ENCODE data around the gene SLC25A45. TPM values are rescaled to one million over a fixed set of nuclear protein-coding genes. Genes with fewer than 3 reads are reported as not detected.
A peak's percentile ranks its signal among the peaks of the same experiment; 100 is the strongest.

SLC25A45 gene
- polyA plus RNA-seq, 2 of the 4 experiments (the other 2 are of a cell fraction) = 3.1 to 8.1 TPM

DNA sequence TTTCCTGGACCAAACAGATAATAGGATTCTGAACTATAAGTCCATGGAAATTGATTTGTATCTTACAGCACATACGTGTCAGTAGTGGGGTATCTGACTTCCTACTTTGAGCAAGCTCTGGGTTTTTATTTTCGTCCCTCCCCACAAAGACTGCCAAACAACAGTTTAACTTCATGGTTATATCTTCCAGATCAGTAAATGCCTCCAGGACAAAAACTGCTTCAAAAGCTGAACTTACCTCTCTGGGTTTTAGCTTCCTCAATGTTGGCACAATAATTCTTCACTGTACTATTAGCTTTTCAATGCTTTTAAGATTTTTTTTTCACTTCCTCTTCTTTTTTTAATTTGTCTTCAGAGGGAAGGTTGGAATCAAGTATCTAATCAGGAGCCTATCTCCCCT lies 53.0 kb downstream of the SLC25A45 start:
- Histone ChIP-seq H3K27ac (peak overlapping the region; percentile 23 to 53; a peak in 4 of 6 replicates), H3K4me1 (peaks cover 5% of the 10 kb centered on the region), H3K4me3 (no peak overlapping the region), H3K9me3 (no peaks in the 10 kb centered on the region), H3K4me2 (peak overlapping the region; percentile 45)
- TF ChIP-seq, protein P1, sequence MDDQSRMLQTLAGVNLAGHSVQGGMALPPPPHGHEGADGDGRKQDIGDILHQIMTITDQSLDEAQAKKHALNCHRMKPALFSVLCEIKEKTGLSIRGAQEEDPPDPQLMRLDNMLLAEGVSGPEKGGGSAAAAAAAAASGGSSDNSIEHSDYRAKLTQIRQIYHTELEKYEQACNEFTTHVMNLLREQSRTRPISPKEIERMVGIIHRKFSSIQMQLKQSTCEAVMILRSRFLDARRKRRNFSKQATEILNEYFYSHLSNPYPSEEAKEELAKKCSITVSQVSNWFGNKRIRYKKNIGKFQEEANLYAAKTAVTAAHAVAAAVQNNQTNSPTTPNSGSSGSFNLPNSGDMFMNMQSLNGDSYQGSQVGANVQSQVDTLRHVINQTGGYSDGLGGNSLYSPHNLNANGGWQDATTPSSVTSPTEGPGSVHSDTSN (IDR thresholded peaks at IDR 0.05) = no peak
- TF ChIP-seq EP300 (IDR thresholded peaks at IDR 0.05) (no peak), HOXB13 (CRISPR knock-in tag; IDR thresholded peaks at IDR 0.05; ENCODE audit: low read depth) (no peak), HEYL (CRISPR knock-in tag; IDR thresholded peaks at IDR 0.05) (no peak), CHD2 (IDR thresholded peaks at IDR 0.05; ENCODE audit: low read length, partially characterized antibody) (no peak), GATA3 (IDR thresholded peaks at IDR 0.05; ENCODE audit: borderline replicate concordance) (no peak; the same call in 1 of the 2 replicates), JUN (IDR thresholded peaks at IDR 0.05) (no peak), NR3C1 (IDR thresholded peaks at IDR 0.05) (no peak), TP53 (CRISPR knock-in tag; IDR thresholded peaks at IDR 0.05) (no peak), ZC3H11A (IDR thresholded peaks at IDR 0.05) (no peak), NPAS2 (CRISPR knock-in tag; IDR thresholded peaks at IDR 0.05; ENCODE audit: borderline replicate concordance) (no peak), EHMT2 (IDR thresholded peaks at IDR 0.05; ENCODE audit: low read depth) (no peak)
- TF ChIP-seq, protein P2, sequence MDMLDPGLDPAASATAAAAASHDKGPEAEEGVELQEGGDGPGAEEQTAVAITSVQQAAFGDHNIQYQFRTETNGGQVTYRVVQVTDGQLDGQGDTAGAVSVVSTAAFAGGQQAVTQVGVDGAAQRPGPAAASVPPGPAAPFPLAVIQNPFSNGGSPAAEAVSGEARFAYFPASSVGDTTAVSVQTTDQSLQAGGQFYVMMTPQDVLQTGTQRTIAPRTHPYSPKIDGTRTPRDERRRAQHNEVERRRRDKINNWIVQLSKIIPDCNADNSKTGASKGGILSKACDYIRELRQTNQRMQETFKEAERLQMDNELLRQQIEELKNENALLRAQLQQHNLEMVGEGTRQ (IDR thresholded peaks at IDR 0.05) = no peak
- TF ChIP-seq, protein P3, sequence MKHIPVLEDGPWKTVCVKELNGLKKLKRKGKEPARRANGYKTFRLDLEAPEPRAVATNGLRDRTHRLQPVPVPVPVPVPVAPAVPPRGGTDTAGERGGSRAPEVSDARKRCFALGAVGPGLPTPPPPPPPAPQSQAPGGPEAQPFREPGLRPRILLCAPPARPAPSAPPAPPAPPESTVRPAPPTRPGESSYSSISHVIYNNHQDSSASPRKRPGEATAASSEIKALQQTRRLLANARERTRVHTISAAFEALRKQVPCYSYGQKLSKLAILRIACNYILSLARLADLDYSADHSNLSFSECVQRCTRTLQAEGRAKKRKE (CRISPR knock-in tag; IDR thresholded peaks at IDR 0.05; ENCODE audit: low read depth) = no peak
- TF ChIP-seq, protein P4, sequence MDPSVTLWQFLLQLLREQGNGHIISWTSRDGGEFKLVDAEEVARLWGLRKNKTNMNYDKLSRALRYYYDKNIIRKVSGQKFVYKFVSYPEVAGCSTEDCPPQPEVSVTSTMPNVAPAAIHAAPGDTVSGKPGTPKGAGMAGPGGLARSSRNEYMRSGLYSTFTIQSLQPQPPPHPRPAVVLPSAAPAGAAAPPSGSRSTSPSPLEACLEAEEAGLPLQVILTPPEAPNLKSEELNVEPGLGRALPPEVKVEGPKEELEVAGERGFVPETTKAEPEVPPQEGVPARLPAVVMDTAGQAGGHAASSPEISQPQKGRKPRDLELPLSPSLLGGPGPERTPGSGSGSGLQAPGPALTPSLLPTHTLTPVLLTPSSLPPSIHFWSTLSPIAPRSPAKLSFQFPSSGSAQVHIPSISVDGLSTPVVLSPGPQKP (IDR thresholded peaks at IDR 0.05; ENCODE audit: low read depth, low read length) = no peak
- DNase-seq (ENCODE audit: low read depth in 1 of 2, low spot score in 1 of 2) = no peak
- no peak for ATAC-seq
- WGBS (ENCODE audit: missing lambda C conversion rate) = 53% methylated on average over 2 of the region's 2 CpGs
- FAIRE-seq = no peak
- POLR2A ChIA-PET = interaction anchor here (0.5 to 4.9 kb wide), 6 partner anchors 12 to 559 kb away, joined by 3 to 45 read pairs (median 6); partner anchors contain the start of gene FIBP
- CTCF ChIA-PET = interaction anchor here (0.7 to 78.3 kb wide), 40 partner anchors 9 to 243 kb away, joined by 3 to 3090 read pairs (median 4); partner anchors contain the start of genes CDC42EP2, FAM89B, POLA2 and SPDYC

DNA sequence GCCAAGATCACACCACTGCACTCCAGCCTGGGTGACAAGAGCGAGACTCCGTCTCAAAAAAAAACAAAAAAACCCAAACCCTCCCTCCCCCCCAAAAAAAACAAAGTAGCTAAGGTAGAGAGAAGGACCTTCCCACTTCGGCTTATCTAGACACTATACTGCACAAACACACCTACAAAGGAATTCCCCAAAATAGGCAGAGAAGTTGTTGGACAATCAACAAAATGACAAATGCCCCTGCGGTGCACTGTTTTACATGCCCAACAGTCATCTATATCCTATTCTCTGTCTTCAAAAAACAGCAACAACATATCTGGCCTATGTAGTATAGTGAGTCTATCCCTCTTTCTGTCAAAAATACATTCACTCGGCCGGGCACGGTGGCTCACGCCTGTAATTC lies 55.4 kb downstream of the SLC25A45 start:
- H3K4me1 ChIP-seq = peaks cover 5% of the 10 kb centered on the region
- CTCF ChIA-PET = interaction anchor here (0.8 to 78.3 kb wide), 3 partner anchors 26 to 122 kb away, joined by 4 to 3090 read pairs (median 22); partner anchors contain the start of genes CDC42EP2 and POLA2
- TF ChIP-seq HEYL (CRISPR knock-in tag; IDR thresholded peaks at IDR 0.05) (no peak), FOSL2 (IDR thresholded peaks at IDR 0.05) (no peak), FOSL2 (CRISPR knock-in tag; IDR thresholded peaks at IDR 0.05) (no peak), ZC3H11A (IDR thresholded peaks at IDR 0.05) (no peak), HOXA7 (CRISPR knock-in tag; IDR thresholded peaks at IDR 0.05) (no peak), MAZ (IDR thresholded peaks at IDR 0.05; ENCODE audit: borderline replicate concordance, low read depth, low read length) (no peak)
- WGBS (ENCODE audit: missing lambda C conversion rate) = 91% methylated on average over 8 of the region's 8 CpGs
- ATAC-seq (no peak), FAIRE-seq (no peak), DNase-seq (ENCODE audit: low read depth in 1 of 2, low spot score in 1 of 2) (no peak)
- H3K27ac ChIP-seq = no peak overlapping the region
- POLR2A ChIA-PET = no interaction called here
- H3K4me2 ChIP-seq = no peak overlapping the region
- H3K4me3 ChIP-seq = no peak overlapping the region
- no peaks in the 10 kb centered on the region for H3K9me3 ChIP-seq

DNA sequence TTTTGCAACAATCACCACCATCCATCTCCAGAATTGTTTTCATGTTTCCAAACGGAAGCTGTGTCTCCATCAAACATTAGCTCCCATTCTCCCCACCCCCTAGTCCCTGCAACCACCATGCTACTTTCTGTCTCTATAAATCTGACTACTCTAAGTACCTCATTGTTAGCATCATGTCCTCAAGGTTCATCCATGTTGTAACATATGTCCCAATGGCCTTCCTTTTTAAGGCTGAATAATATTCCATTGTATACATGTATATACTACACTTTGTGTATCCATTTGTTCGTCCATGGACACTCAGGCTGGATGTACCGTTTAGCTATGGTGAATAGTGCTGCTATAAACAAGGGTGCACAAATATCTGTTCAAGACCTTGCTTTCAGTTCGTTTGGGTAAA lies 57.0 kb downstream of the SLC25A45 start:
- Histone ChIP-seq H3K9me3 (no peaks in the 10 kb centered on the region), H3K4me3 (no peak overlapping the region), H3K4me2 (no peak overlapping the region), H3K27ac (no peak overlapping the region), H3K4me1 (peaks cover 5% of the 10 kb centered on the region)
- ChIA-PET POLR2A (no interaction called here), CTCF (interaction anchor here (1.5 to 78.3 kb wide), 3 partner anchors 8 to 45 kb away, joined by 4 to 3090 read pairs (median 4); partner anchors contain the start of genes CDC42EP2, DPF2 and POLA2)
- DNase-seq (ENCODE audit: low read depth in 1 of 2, low spot score in 1 of 2) (no peak), FAIRE-seq (no peak), ATAC-seq (no peak)
- WGBS (ENCODE audit: missing lambda C conversion rate) = 72% methylated on average over 4 of the region's 4 CpGs
- TF ChIP-seq HEYL (CRISPR knock-in tag; IDR thresholded peaks at IDR 0.05) = no peak

Other genes starting within 250 kb of the SLC25A45 start
- gene SYVN1, start 248.1 kb downstream of the SLC25A45 start, polyA plus RNA-seq (2011; rRNA removed) = 21.4 and 50.4 TPM in 2 replicates
- 22.4 to 26.9 TPM (median 25.1 TPM) in 3 replicates for gene SYVN1, start 248.1 kb downstream of the SLC25A45 start, polyA plus RNA-seq (2017; fragmentation: RNase III; extraction: RNeasy Plus Mini Kit Qiagen cat#74134 plus additional on column Dnase treatment)
- gene SPDYC, start 212.4 kb downstream of the SLC25A45 start, polyA plus RNA-seq (2011; rRNA removed) = not detected in 2 replicates
- gene SPDYC, start 212.4 kb downstream of the SLC25A45 start, polyA plus RNA-seq (2017; fragmentation: RNase III; extraction: RNeasy Plus Mini Kit Qiagen cat#74134 plus additional on column Dnase treatment) = not detected in 3 replicates
- 63.7 and 72.6 TPM in 2 replicates for gene CAPN1, start 200.7 kb downstream of the SLC25A45 start, polyA plus RNA-seq (2011; rRNA removed)
- gene CAPN1, start 200.7 kb downstream of the SLC25A45 start, polyA plus RNA-seq (2017; fragmentation: RNase III; extraction: RNeasy Plus Mini Kit Qiagen cat#74134 plus additional on column Dnase treatment) = 87.9 to 98.6 TPM (median 93.1 TPM) in 3 replicates
- 52.3 and 55.6 TPM in 2 replicates for gene POLA2, start 120.7 kb downstream of the SLC25A45 start, polyA plus RNA-seq (2011; rRNA removed)
- 33.8 to 34.5 TPM (median 34.1 TPM) in 3 replicates for gene POLA2, start 120.7 kb downstream of the SLC25A45 start, polyA plus RNA-seq (2017; fragmentation: RNase III; extraction: RNeasy Plus Mini Kit Qiagen cat#74134 plus additional on column Dnase treatment)
- gene CDC42EP2, start 67.8 kb downstream of the SLC25A45 start, polyA plus RNA-seq (2011; rRNA removed) = 3.0 and 3.7 TPM in 2 replicates
- 8.0 to 10.1 TPM (median 8.5 TPM) in 3 replicates for gene CDC42EP2, start 67.8 kb downstream of the SLC25A45 start, polyA plus RNA-seq (2017; fragmentation: RNase III; extraction: RNeasy Plus Mini Kit Qiagen cat#74134 plus additional on column Dnase treatment)
- gene DPF2, start 48.8 kb downstream of the SLC25A45 start, polyA plus RNA-seq (2011; rRNA removed) = 35.6 and 36.3 TPM in 2 replicates
- gene DPF2, start 48.8 kb downstream of the SLC25A45 start, polyA plus RNA-seq (2017; fragmentation: RNase III; extraction: RNeasy Plus Mini Kit Qiagen cat#74134 plus additional on column Dnase treatment) = 34.8 to 39.8 TPM (median 35.7 TPM) in 3 replicates
- gene TIGD3, start 27.9 kb downstream of the SLC25A45 start, polyA plus RNA-seq (2011; rRNA removed) = 0.30 and 0.37 TPM in 2 replicates
- 0.54 to 0.71 TPM (median 0.66 TPM) in 3 replicates for gene TIGD3, start 27.9 kb downstream of the SLC25A45 start, polyA plus RNA-seq (2017; fragmentation: RNase III; extraction: RNeasy Plus Mini Kit Qiagen cat#74134 plus additional on column Dnase treatment)
- gene FRMD8, start 4.0 kb upstream of the SLC25A45 start, polyA plus RNA-seq (2011; rRNA removed) = 12.2 and 12.9 TPM in 2 replicates
- 16.5 to 20.0 TPM (median 17.4 TPM) in 3 replicates for gene FRMD8, start 4.0 kb upstream of the SLC25A45 start, polyA plus RNA-seq (2017; fragmentation: RNase III; extraction: RNeasy Plus Mini Kit Qiagen cat#74134 plus additional on column Dnase treatment)
- gene NEAT1, start 40.2 kb upstream of the SLC25A45 start, polyA plus RNA-seq (2011; rRNA removed) = 181 and 314 TPM in 2 replicates
- gene NEAT1, start 40.2 kb upstream of the SLC25A45 start, polyA plus RNA-seq (2017; fragmentation: RNase III; extraction: RNeasy Plus Mini Kit Qiagen cat#74134 plus additional on column Dnase treatment) = 1,009 to 1,407 TPM (median 1,223 TPM) in 3 replicates
- 1,041 and 1,340 TPM in 2 replicates for gene MALAT1, start 116.4 kb upstream of the SLC25A45 start, polyA plus RNA-seq (2011; rRNA removed)
- gene MALAT1, start 116.4 kb upstream of the SLC25A45 start, polyA plus RNA-seq (2017; fragmentation: RNase III; extraction: RNeasy Plus Mini Kit Qiagen cat#74134 plus additional on column Dnase treatment) = 167 to 203 TPM (median 188 TPM) in 3 replicates
- gene SCYL1, start 142.4 kb upstream of the SLC25A45 start, polyA plus RNA-seq (2011; rRNA removed) = 30.8 and 33.6 TPM in 2 replicates
- 41.8 to 46.8 TPM (median 45.9 TPM) in 3 replicates for gene SCYL1, start 142.4 kb upstream of the SLC25A45 start, polyA plus RNA-seq (2017; fragmentation: RNase III; extraction: RNeasy Plus Mini Kit Qiagen cat#74134 plus additional on column Dnase treatment)
- gene LTBP3, start 175.7 kb upstream of the SLC25A45 start, polyA plus RNA-seq (2011; rRNA removed) = 28.6 and 39.9 TPM in 2 replicates
- gene LTBP3, start 175.7 kb upstream of the SLC25A45 start, polyA plus RNA-seq (2017; fragmentation: RNase III; extraction: RNeasy Plus Mini Kit Qiagen cat#74134 plus additional on column Dnase treatment) = 107 to 134 TPM (median 123 TPM) in 3 replicates
- 28.2 and 32.3 TPM in 2 replicates for gene ZNRD2, start 187.8 kb upstream of the SLC25A45 start, polyA plus RNA-seq (2011; rRNA removed)
- 66.1 to 68.2 TPM (median 68.1 TPM) in 3 replicates for gene ZNRD2, start 187.8 kb upstream of the SLC25A45 start, polyA plus RNA-seq (2017; fragmentation: RNase III; extraction: RNeasy Plus Mini Kit Qiagen cat#74134 plus additional on column Dnase treatment)
- 13.5 and 16.9 TPM in 2 replicates for gene FAM89B, start 189.9 kb upstream of the SLC25A45 start, polyA plus RNA-seq (2011; rRNA removed)
- gene FAM89B, start 189.9 kb upstream of the SLC25A45 start, polyA plus RNA-seq (2017; fragmentation: RNase III; extraction: RNeasy Plus Mini Kit Qiagen cat#74134 plus additional on column Dnase treatment) = 18.6 to 23.9 TPM (median 23.1 TPM) in 3 replicates
- gene EHBP1L1, start 193.4 kb upstream of the SLC25A45 start, polyA plus RNA-seq (2011; rRNA removed) = 11.6 and 13.8 TPM in 2 replicates
- gene EHBP1L1, start 193.4 kb upstream of the SLC25A45 start, polyA plus RNA-seq (2017; fragmentation: RNase III; extraction: RNeasy Plus Mini Kit Qiagen cat#74134 plus additional on column Dnase treatment) = 39.8 to 46.0 TPM (median 43.8 TPM) in 3 replicates
- 0.11 and 0.13 TPM in 2 replicates for gene KCNK7, start 213.2 kb upstream of the SLC25A45 start, polyA plus RNA-seq (2011; rRNA removed)
- gene KCNK7, start 213.2 kb upstream of the SLC25A45 start, polyA plus RNA-seq (2017; fragmentation: RNase III; extraction: RNeasy Plus Mini Kit Qiagen cat#74134 plus additional on column Dnase treatment) = 0.49 to 0.50 TPM (median 0.50 TPM) in 3 replicates
- gene MAP3K11, start 231.6 kb upstream of the SLC25A45 start, polyA plus RNA-seq (2011; rRNA removed) = 16.7 and 18.1 TPM in 2 replicates
- 30.9 to 34.9 TPM (median 34.5 TPM) in 3 replicates for gene MAP3K11, start 231.6 kb upstream of the SLC25A45 start, polyA plus RNA-seq (2017; fragmentation: RNase III; extraction: RNeasy Plus Mini Kit Qiagen cat#74134 plus additional on column Dnase treatment)
- gene PCNX3, start 233.1 kb upstream of the SLC25A45 start, polyA plus RNA-seq (2011; rRNA removed) = 14.2 and 17.2 TPM in 2 replicates
- 26.6 to 30.8 TPM (median 29.7 TPM) in 3 replicates for gene PCNX3, start 233.1 kb upstream of the SLC25A45 start, polyA plus RNA-seq (2017; fragmentation: RNase III; extraction: RNeasy Plus Mini Kit Qiagen cat#74134 plus additional on column Dnase treatment)

All from A549 (cell line).